Measurements from ENCODE around the gene MCC.

DNA sequence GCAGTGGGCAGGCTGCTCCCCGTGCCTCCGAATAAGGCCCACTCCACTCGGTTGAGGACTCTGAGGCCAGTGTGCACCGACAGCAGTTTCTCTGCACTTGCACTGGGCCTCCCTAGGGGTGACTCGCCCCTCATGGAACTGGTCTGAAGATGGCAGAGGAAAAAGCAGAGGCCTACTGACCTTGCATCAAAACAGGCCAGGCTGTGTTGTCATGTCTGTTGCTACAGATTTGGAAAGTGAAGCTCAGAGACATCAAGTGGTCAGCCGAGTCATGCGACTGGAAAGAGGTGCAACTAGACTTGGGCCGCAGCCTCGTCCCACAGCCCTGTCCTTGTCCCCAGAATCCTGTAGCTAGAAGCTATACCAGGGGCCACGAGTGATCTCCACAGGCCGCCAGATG is 433.4 kb downstream of the MCC start:
- TF ChIP-seq SIN3A (IDR thresholded peaks at IDR 0.05; ENCODE audit: borderline replicate concordance, insufficient read depth, low read depth, low read length) (no peak), POLR2AphosphoS5 (IDR thresholded peaks at IDR 0.05; ENCODE audit: low read depth, low read length) (no peak)
- TF ChIP-seq, protein P1, sequence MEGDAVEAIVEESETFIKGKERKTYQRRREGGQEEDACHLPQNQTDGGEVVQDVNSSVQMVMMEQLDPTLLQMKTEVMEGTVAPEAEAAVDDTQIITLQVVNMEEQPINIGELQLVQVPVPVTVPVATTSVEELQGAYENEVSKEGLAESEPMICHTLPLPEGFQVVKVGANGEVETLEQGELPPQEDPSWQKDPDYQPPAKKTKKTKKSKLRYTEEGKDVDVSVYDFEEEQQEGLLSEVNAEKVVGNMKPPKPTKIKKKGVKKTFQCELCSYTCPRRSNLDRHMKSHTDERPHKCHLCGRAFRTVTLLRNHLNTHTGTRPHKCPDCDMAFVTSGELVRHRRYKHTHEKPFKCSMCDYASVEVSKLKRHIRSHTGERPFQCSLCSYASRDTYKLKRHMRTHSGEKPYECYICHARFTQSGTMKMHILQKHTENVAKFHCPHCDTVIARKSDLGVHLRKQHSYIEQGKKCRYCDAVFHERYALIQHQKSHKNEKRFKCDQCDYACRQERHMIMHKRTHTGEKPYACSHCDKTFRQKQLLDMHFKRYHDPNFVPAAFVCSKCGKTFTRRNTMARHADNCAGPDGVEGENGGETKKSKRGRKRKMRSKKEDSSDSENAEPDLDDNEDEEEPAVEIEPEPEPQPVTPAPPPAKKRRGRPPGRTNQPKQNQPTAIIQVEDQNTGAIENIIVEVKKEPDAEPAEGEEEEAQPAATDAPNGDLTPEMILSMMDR (IDR thresholded peaks at IDR 0.05) = no peak

All from Panc1 (cell line).